SK-N-SH (cell line): Measurements from ENCODE around the gene OGFR.

Experiments used
- FOXJ3 ChIP-seq: sonication (generic); formaldehyde crosslinking; IDR thresholded peaks from 2 replicates; pipeline ENCODE4 v1.5.1; 2020; ENCODE audit warnings: mild to moderate bottlenecking, missing genetic modification reagents
- GATA2 ChIP-seq: sonication (generic); formaldehyde crosslinking; IDR thresholded peaks from 2 replicates; pipeline ENCODE4 v1.5.0; 2020; ENCODE audit warnings: mild to moderate bottlenecking, missing genetic modification reagents
- JUND ChIP-seq: IDR thresholded peaks from 2 replicates; pipeline ENCODE4 v1.4.0; 2012
- POLR2AphosphoS5 ChIP-seq: IDR thresholded peaks from 2 replicates; pipeline ENCODE4 v1.6.1; 2012; ENCODE audit warnings: low read depth, low read length
- RAD21 ChIP-seq: IDR thresholded peaks from 2 replicates; pipeline ENCODE4 v1.6.1; 2012; ENCODE audit warnings: mild to moderate bottlenecking, low read length
- RFX5 ChIP-seq: IDR thresholded peaks from 2 replicates; pipeline ENCODE4 v1.6.1; 2012; ENCODE audit warnings: mild to moderate bottlenecking, improper control_type of control experiment, low read length
- RXRA ChIP-seq: IDR thresholded peaks from 2 replicates; pipeline ENCODE4 v1.4.0; 2012; ENCODE audit warnings: low read depth, mild to moderate bottlenecking, borderline replicate concordance
- SIN3A ChIP-seq: IDR thresholded peaks from 2 replicates; pipeline ENCODE4 v1.6.1; 2012; ENCODE audit warnings: low read depth, mild to moderate bottlenecking, low read length, moderate library complexity, borderline replicate concordance
- TEAD4 ChIP-seq: IDR thresholded peaks from 2 replicates; pipeline ENCODE4 v1.4.0; 2012; ENCODE audit warnings: mild to moderate bottlenecking, borderline replicate concordance; ENCODE audit not compliant: insufficient read depth
- TF ChIP-seq, protein P1 (sequence below): fragments of 150-350 bp; IDR thresholded peaks from 2 replicates; pipeline ENCODE4 v1.6.1; 2016; ENCODE audit warnings: mild to moderate bottlenecking, low read depth, low read length
- TF ChIP-seq, protein P2 (sequence below): fragments of 200-600 bp; sonication (generic); IDR thresholded peaks from 2 replicates; pipeline ENCODE4 v1.6.1; 2017; ENCODE audit warnings: antibody characterized with exemption, mild to moderate bottlenecking, moderate library complexity
- TF ChIP-seq, protein P3 (sequence below): IDR thresholded peaks from 2 replicates; pipeline ENCODE4 v1.4.0; 2012; ENCODE audit warnings: low read depth, borderline replicate concordance
- TF ChIP-seq, protein P4 (sequence below): IDR thresholded peaks from 2 replicates; pipeline ENCODE4 v1.4.0; 2012; ENCODE audit warnings: low read depth, borderline replicate concordance
- TF ChIP-seq, protein P5 (sequence below): IDR thresholded peaks from 2 replicates; pipeline ENCODE4 v1.6.1; 2012; ENCODE audit warnings: mild to moderate bottlenecking, low read depth, low read length, moderate library complexity

DNA sequence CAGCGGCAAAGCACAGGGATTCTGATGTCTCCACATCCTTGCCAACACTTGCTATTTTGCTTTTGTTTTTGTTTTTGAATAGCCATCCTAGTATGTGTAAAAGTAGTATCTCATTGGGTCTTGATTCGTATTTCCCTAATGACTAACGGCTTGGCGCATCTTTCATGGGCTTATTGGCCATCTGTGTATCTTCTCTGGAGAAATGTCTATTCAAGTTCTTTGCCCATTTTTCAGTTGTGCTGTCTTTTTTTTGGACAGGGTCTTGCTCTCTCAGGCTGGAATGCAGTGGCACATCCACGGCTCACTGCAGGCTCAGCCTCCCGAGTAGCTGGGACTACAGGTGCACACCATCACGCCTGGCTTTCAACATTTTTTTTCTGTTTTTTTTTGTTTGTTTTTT lies 39.5 kb downstream of the OGFR start:
- TF ChIP-seq JUND (no peak), FOXJ3 (CRISPR knock-in tag) (no peak), GATA2 (CRISPR knock-in tag) (no peak), RXRA (no peak), RFX5 (no peak), TEAD4 (no peak), SIN3A (no peak), RAD21 (no peak), POLR2AphosphoS5 (no peak)
- TF ChIP-seq, protein P1, sequence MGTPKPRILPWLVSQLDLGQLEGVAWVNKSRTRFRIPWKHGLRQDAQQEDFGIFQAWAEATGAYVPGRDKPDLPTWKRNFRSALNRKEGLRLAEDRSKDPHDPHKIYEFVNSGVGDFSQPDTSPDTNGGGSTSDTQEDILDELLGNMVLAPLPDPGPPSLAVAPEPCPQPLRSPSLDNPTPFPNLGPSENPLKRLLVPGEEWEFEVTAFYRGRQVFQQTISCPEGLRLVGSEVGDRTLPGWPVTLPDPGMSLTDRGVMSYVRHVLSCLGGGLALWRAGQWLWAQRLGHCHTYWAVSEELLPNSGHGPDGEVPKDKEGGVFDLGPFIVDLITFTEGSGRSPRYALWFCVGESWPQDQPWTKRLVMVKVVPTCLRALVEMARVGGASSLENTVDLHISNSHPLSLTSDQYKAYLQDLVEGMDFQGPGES, result no peak
- TF ChIP-seq, protein P2, sequence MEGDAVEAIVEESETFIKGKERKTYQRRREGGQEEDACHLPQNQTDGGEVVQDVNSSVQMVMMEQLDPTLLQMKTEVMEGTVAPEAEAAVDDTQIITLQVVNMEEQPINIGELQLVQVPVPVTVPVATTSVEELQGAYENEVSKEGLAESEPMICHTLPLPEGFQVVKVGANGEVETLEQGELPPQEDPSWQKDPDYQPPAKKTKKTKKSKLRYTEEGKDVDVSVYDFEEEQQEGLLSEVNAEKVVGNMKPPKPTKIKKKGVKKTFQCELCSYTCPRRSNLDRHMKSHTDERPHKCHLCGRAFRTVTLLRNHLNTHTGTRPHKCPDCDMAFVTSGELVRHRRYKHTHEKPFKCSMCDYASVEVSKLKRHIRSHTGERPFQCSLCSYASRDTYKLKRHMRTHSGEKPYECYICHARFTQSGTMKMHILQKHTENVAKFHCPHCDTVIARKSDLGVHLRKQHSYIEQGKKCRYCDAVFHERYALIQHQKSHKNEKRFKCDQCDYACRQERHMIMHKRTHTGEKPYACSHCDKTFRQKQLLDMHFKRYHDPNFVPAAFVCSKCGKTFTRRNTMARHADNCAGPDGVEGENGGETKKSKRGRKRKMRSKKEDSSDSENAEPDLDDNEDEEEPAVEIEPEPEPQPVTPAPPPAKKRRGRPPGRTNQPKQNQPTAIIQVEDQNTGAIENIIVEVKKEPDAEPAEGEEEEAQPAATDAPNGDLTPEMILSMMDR, result no peak
- TF ChIP-seq, protein P3, sequence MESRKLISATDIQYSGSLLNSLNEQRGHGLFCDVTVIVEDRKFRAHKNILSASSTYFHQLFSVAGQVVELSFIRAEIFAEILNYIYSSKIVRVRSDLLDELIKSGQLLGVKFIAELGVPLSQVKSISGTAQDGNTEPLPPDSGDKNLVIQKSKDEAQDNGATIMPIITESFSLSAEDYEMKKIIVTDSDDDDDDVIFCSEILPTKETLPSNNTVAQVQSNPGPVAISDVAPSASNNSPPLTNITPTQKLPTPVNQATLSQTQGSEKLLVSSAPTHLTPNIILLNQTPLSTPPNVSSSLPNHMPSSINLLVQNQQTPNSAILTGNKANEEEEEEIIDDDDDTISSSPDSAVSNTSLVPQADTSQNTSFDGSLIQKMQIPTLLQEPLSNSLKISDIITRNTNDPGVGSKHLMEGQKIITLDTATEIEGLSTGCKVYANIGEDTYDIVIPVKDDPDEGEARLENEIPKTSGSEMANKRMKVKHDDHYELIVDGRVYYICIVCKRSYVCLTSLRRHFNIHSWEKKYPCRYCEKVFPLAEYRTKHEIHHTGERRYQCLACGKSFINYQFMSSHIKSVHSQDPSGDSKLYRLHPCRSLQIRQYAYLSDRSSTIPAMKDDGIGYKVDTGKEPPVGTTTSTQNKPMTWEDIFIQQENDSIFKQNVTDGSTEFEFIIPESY, result no peak
- TF ChIP-seq, protein P4, sequence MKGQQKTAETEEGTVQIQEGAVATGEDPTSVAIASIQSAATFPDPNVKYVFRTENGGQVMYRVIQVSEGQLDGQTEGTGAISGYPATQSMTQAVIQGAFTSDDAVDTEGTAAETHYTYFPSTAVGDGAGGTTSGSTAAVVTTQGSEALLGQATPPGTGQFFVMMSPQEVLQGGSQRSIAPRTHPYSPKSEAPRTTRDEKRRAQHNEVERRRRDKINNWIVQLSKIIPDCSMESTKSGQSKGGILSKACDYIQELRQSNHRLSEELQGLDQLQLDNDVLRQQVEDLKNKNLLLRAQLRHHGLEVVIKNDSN, result no peak
- TF ChIP-seq, protein P5, sequence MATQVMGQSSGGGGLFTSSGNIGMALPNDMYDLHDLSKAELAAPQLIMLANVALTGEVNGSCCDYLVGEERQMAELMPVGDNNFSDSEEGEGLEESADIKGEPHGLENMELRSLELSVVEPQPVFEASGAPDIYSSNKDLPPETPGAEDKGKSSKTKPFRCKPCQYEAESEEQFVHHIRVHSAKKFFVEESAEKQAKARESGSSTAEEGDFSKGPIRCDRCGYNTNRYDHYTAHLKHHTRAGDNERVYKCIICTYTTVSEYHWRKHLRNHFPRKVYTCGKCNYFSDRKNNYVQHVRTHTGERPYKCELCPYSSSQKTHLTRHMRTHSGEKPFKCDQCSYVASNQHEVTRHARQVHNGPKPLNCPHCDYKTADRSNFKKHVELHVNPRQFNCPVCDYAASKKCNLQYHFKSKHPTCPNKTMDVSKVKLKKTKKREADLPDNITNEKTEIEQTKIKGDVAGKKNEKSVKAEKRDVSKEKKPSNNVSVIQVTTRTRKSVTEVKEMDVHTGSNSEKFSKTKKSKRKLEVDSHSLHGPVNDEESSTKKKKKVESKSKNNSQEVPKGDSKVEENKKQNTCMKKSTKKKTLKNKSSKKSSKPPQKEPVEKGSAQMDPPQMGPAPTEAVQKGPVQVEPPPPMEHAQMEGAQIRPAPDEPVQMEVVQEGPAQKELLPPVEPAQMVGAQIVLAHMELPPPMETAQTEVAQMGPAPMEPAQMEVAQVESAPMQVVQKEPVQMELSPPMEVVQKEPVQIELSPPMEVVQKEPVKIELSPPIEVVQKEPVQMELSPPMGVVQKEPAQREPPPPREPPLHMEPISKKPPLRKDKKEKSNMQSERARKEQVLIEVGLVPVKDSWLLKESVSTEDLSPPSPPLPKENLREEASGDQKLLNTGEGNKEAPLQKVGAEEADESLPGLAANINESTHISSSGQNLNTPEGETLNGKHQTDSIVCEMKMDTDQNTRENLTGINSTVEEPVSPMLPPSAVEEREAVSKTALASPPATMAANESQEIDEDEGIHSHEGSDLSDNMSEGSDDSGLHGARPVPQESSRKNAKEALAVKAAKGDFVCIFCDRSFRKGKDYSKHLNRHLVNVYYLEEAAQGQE, result no peak
